GM12892 (cell line): ENCODE data around the gene EFNA3.

Experiments
- POLR2A ChIP-seq: IDR thresholded peaks from 2 replicates; pipeline ENCODE4 v1.6.1; 2011; ENCODE audit warnings: low read depth, low read length, control low read depth
- POLR2AphosphoS5 ChIP-seq: IDR thresholded peaks from 2 replicates; pipeline ENCODE4 v1.6.1; 2011; ENCODE audit warnings: low read depth, low read length, control low read depth
- TAF1 ChIP-seq: IDR thresholded peaks from 2 replicates; pipeline ENCODE4 v1.6.1; 2011; ENCODE audit warnings: low read depth, mild to moderate bottlenecking, control low read depth, low read length, borderline replicate concordance

DNA sequence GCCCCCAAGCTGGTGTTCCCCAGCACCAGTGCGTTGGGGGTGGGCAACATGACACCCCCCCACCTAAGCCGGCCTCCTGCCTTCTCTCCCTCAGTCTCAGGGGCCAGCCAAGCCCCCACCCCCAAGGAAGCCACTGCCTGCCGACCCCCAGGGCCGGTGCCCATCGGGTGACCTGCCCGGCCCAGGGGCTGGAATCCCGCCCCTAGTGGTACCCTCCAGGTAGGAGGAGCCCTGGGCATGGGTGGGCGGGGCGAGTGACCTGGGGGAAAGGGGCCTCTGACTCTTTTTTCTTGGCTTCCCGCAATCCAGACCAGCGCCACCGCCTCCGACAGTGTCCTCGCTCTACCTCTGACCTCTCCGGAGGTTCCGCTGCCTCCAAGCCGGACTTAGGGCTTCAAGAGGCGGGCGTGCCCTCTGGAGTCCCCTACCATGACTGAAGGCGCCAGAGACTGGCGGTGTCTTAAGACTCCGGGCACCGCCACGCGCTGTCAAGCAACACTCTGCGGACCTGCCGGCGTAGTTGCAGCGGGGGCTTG is 16.4 kb upstream of the EFNA3 start:
- TF ChIP-seq POLR2A (no peak), TAF1 (no peak), POLR2AphosphoS5 (no peak)
